ENCODE data around the gene GPS2.

- TF ChIP-seq CTCF (IDR thresholded peaks at IDR 0.05) (no peak), EZH2 (IDR thresholded peaks at IDR 0.05) (no peak), EZH2phosphoT487 (IDR thresholded peaks at IDR 0.05) (no peak)
Measured at GRCh38 chr17:7262935-7263800, 52.0 kb downstream of the GPS2 start.
